ENCODE data around the gene OXLD1.

OXLD1 gene

DNA sequence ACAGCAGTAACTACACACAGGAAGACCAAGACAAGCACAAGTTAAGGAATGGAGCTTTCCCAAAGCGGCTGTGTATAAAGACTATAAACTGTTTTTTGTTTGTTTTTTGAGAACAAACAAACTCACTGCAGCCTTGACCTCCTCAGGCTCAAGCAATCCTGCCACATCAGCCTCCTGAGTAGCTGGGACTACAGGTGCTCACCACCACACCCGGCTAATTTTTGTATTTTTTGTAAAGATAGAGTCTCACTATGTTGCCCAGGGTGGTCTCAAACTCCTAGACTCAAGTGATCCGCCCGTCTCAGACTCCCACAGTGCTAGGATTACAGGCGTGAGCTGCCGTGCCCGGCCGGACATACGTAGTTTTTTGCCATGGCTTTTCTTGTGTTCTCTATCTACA is 6.0 kb downstream of the OXLD1 start:
- DNase-seq: no peak
- no peak overlapping the region for H3K27ac ChIP-seq
- no peak overlapping the region for H3K4me3 ChIP-seq
- H3K27me3 ChIP-seq: peaks cover 0 to 10% of the 10 kb centered on the region in 2 donors
- TF ChIP-seq, protein P1, sequence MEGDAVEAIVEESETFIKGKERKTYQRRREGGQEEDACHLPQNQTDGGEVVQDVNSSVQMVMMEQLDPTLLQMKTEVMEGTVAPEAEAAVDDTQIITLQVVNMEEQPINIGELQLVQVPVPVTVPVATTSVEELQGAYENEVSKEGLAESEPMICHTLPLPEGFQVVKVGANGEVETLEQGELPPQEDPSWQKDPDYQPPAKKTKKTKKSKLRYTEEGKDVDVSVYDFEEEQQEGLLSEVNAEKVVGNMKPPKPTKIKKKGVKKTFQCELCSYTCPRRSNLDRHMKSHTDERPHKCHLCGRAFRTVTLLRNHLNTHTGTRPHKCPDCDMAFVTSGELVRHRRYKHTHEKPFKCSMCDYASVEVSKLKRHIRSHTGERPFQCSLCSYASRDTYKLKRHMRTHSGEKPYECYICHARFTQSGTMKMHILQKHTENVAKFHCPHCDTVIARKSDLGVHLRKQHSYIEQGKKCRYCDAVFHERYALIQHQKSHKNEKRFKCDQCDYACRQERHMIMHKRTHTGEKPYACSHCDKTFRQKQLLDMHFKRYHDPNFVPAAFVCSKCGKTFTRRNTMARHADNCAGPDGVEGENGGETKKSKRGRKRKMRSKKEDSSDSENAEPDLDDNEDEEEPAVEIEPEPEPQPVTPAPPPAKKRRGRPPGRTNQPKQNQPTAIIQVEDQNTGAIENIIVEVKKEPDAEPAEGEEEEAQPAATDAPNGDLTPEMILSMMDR (IDR thresholded peaks at IDR 0.05): no peak
- no peaks in the 10 kb centered on the region for H3K9me3 ChIP-seq
- H3K36me3 ChIP-seq: peaks cover 0 to 7% (median 0%) of the 10 kb centered on the region in 3 donors
- H3K4me1 ChIP-seq: peaks cover 0 to 6% (median 5%) of the 10 kb centered on the region in 4 donors
- intact Hi-C loops (cut with DNase I; ENCODE audit: low total_unique reads): no loop called here

DNA sequence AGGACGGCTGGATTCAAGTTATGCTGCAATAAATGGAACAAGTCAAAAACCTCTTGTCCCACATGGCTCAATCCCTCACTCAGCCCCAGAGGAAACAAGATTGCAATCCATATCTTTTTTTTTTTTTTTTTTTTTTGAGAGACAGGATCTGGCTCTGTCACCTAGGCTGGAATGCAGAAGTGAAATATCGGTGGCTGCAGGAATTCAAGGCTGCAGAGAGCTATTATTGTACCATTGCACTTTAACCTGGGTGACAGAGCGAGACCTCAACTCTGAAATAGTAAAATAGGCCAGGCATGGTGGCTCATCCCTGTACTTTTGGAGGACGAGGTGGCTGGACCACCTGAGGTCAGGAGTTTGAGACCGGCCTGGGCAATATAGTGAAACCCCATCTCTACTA is 7.4 kb downstream of the OXLD1 start:
- Histone ChIP-seq H3K27ac (no peak overlapping the region), H3K27me3 (peaks cover 0 to 20% of the 10 kb centered on the region in 2 donors), H3K4me3 (no peak overlapping the region), H3K9me3 (no peaks in the 10 kb centered on the region), H3K36me3 (no peaks in the 10 kb centered on the region), H3K4me1 (no peaks in the 10 kb centered on the region)
- intact Hi-C loops (cut with DNase I; ENCODE audit: low total_unique reads): no loop called here
- DNase-seq: no peak
- TF ChIP-seq, protein P1 (IDR thresholded peaks at IDR 0.05): no peak

DNA sequence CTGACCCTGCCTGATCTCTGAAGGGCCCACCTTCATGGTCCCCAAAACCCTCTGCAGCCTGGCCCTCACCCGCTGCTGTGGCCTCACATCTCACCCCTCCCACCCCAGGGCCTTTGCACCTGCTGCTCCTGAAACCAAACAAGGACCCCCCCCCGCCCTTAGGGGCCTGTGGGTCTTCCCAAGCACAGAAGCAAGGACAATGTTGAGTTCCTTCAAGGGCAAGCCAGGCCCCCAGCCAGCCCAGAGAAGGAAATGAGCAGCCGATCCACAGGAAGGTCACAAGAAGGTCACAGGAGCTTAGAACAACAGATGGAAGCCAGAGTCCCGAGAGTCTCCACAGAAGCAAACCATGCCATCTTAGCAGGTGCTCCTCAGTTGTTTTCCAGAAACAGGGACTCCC is 9.6 kb downstream of the OXLD1 start:
- Histone ChIP-seq H3K9me3 (no peaks in the 10 kb centered on the region), H3K27me3 (peaks cover 0 to 39% of the 10 kb centered on the region in 2 donors), H3K4me3 (no peak overlapping the region), H3K27ac (no peak overlapping the region), H3K4me1 (no peaks in the 10 kb centered on the region), H3K36me3 (no peaks in the 10 kb centered on the region)
- TF ChIP-seq, protein P1 (IDR thresholded peaks at IDR 0.05): no peak
- intact Hi-C loops (cut with DNase I; ENCODE audit: low total_unique reads): no loop called here
- DNase-seq: no peak

DNA sequence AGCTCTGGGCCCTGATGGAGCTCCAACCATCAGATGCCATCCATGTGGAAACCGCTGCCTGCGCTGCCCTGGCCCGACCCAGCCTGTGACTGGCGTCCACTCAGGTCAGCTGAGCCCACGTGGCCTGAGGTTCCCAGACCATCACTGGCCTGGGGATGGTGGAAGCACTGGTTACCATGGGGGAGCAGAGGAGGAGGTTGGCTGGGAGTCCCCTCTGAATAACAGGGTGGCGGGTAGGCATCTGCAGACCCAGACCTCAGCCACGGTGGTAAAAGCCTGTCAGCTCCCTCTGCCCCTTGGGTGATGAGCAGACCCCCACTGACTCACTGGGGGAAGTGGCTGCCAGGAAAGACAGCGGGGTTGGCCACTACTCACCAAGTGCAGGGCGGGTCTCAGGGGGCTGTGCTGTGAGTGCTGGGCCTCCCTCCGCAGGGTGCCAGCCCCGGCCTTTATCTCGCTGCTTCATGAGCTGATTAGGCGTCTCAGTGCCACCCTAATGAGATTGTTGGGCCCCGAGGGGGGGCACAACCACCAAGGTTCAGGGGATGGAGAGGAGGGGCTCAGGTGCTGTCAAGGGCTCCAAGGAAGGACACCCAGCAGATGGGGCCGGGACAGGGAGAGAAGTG is 10.2 kb downstream of the OXLD1 start, which contains the start of gene PDE6G:
PDE6G (minus strand) TSS at position 425 of the 626 bp plus-strand sequence. CDS start 3,237 bp downstream, outside the sequence.
- H3K27ac ChIP-seq: no peak within 1 kb of the TSS
- no peaks in the 10 kb centered on the region for H3K9me3 ChIP-seq
- TF ChIP-seq, protein P1 (IDR thresholded peaks at IDR 0.05): no peak
- peaks cover 0 to 45% of the 10 kb centered on the region in 2 donors for H3K27me3 ChIP-seq
- H3K36me3 ChIP-seq: no peaks in the 10 kb centered on the region
- intact Hi-C loops (cut with DNase I; ENCODE audit: low total_unique reads): no loop called here
- H3K4me1 ChIP-seq: no peaks in the 10 kb centered on the region
- H3K4me3 ChIP-seq: no peak within 1 kb of the TSS
- no peak for DNase-seq

DNA sequence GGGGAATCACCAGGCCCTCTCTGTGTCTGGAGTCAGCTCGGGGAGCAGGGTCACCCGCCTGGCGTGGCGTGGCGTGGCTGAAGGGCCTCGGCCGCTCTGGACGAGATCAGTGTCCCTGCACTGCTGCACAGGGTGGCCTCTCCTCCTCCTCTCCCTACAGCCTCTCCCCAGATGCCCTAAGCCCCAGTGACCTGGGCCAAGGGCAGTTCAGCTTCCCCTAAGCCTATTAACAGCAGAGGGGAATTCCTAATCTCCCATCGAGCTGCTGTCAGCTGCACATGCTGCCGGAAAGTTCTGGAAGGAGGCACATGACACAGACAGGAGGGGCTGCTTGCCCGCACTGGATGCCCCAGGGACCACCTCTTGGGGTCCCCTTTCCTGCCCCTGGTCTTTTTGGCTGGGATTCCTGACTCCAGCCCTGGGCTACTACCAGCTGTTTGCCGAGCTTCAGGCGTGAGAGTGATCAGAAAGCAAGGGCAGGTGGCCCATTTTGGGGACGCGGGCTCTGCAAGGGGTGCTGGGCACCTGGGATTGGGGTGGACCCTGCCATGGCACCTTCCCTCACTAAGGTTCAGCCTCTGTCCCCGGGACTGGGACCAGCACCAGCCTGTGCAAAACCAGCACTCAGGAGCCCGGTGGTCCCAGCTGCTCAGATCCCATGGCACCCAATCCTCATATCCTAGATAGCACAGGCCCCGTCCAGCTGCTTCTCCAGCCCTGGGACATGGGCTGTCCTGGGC is 10.9 kb downstream of the OXLD1 start:
- intact Hi-C loops (cut with DNase I; ENCODE audit: low total_unique reads): no loop called here
- TF ChIP-seq, protein P1 (IDR thresholded peaks at IDR 0.05): no peak
- Histone ChIP-seq H3K36me3 (no peaks in the 10 kb centered on the region), H3K27ac (no peak overlapping the region), H3K27me3 (peaks cover 0 to 52% of the 10 kb centered on the region in 2 donors), H3K9me3 (no peaks in the 10 kb centered on the region), H3K4me1 (no peaks in the 10 kb centered on the region), H3K4me3 (no peak overlapping the region)
- DNase-seq: no peak
